ENCODE data around the gene LSAMP. TPM values are rescaled to one million over a fixed set of nuclear protein-coding genes. Genes with fewer than 3 reads are reported as not detected.

Gene LSAMP
- total and polyA plus RNA-seq, 2 donors (not counting 1 experiment from before 2014, with no cell fraction given), result not detected

DNA sequence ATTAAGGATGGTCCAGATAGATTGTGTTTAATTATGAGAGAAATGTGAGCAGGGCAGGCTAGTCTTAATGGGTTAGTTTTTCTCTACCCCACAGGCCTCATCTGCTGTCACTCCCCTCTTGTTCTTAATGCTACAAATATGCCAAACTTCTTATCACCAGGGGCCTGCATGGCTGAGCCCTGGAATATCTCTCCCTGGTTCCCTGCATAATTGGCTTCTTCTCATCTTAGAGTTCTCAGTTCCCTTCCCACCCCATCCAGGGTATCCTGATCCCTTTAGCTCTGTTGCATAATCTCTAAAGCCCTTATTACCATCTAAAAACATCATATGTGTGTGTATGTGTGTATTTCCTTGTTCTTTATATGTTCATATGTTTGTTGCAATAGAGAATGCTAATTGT lies 279.6 kb downstream of the LSAMP start:
- intact Hi-C loops (cut with micrococcal nuclease), result no loop called here
- Histone ChIP-seq H3K79me2 (ENCODE audit: control insufficient read depth, insufficient read depth, low read length) (no peaks in the 10 kb centered on the region), H3K27me3 (replicated peaks in 1 of 4; ENCODE audit: control extremely low read depth in 1 of 4, control insufficient read depth in 3 of 4, insufficient read depth in 4 of 4, low read length in 3 of 4) (no peaks in the 10 kb centered on the region), H3K9ac (ENCODE audit: low read length) (no peak overlapping the region), H3K36me3 (replicated peaks in 1 of 2; ENCODE audit: control extremely low read depth in 1 of 2, control insufficient read depth in 1 of 2, extremely low read depth in 1 of 2, insufficient read depth in 2 of 2, low read length in 1 of 2) (no peaks in the 10 kb centered on the region), H2AFZ (ENCODE audit: insufficient read depth, low read depth, low read length, poor library complexity, severe bottlenecking) (no peak overlapping the region), H3K4me2 (replicated peaks; ENCODE audit: low read depth, low read length, poor library complexity, severe bottlenecking) (no peak overlapping the region), H3K4me3 (ENCODE audit: control extremely low read depth in 1 of 5, extremely low read depth in 1 of 5, insufficient read depth in 1 of 5, low read depth in 2 of 5, low read length in 4 of 5) (no peak overlapping the region), H4K20me1 (ENCODE audit: control insufficient read depth, insufficient read depth, low read length, poor library complexity, severe bottlenecking) (no peaks in the 10 kb centered on the region), H3K4me1 (ENCODE audit: control insufficient read depth in 2 of 2, insufficient read depth in 2 of 2, low read length in 2 of 2) (no peaks in the 10 kb centered on the region), H3K9me3 (ENCODE audit: control extremely low read depth in 1 of 3, control insufficient read depth in 2 of 3, insufficient read depth in 1 of 3, low read length in 2 of 3) (no peaks in the 10 kb centered on the region), H3K27ac (ENCODE audit: low read length in 2 of 2) (no peak overlapping the region)
- DNase-seq (no peak), ATAC-seq (ENCODE audit: low read depth) (no peak)
- Mint-ChIP-seq H3K4me3 (no peak overlapping the region), H3K27ac (no peak overlapping the region), H3K9me3 (ENCODE audit: insufficient read depth) (no peaks in the 10 kb centered on the region), H3K27me3 (no peaks in the 10 kb centered on the region), H3K4me1 (no peaks in the 10 kb centered on the region)
- TF ChIP-seq, protein P1, sequence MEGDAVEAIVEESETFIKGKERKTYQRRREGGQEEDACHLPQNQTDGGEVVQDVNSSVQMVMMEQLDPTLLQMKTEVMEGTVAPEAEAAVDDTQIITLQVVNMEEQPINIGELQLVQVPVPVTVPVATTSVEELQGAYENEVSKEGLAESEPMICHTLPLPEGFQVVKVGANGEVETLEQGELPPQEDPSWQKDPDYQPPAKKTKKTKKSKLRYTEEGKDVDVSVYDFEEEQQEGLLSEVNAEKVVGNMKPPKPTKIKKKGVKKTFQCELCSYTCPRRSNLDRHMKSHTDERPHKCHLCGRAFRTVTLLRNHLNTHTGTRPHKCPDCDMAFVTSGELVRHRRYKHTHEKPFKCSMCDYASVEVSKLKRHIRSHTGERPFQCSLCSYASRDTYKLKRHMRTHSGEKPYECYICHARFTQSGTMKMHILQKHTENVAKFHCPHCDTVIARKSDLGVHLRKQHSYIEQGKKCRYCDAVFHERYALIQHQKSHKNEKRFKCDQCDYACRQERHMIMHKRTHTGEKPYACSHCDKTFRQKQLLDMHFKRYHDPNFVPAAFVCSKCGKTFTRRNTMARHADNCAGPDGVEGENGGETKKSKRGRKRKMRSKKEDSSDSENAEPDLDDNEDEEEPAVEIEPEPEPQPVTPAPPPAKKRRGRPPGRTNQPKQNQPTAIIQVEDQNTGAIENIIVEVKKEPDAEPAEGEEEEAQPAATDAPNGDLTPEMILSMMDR (IDR thresholded peaks at IDR 0.05), result no peak
- no peak for TF ChIP-seq EZH2 (IDR thresholded peaks at IDR 0.05; ENCODE audit: borderline replicate concordance, insufficient read depth, low read depth, low read length, poor library complexity, severe bottlenecking)
- POLR2A ChIA-PET, result no interaction called here
- CTCF ChIA-PET, result no interaction called here

DNA sequence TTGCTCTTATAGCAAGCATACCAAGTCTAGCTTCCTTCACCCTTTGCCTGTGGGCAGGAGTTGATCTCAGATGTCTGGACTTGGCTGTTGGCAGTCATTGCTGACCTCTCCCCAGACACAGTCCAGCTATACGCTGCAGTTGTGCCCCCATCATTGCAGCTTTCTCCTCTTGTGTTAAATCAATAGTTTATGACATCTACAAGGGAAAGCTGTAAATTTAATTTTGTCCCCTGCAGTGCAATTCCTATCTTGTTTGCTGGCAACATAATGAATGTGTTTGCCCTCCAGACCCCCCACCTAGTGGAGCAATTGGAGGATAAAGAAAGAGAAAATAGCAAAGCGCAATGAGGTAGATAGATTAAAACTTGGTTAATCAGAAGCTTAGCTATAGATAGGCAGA lies 280.2 kb downstream of the LSAMP start:
- no peaks in the 10 kb centered on the region for H3K4me1 Mint-ChIP-seq
- Histone ChIP-seq H3K79me2 (ENCODE audit: control insufficient read depth, insufficient read depth, low read length) (no peaks in the 10 kb centered on the region), H2AFZ (ENCODE audit: insufficient read depth, low read depth, low read length, poor library complexity, severe bottlenecking) (no peak overlapping the region), H3K36me3 (replicated peaks in 1 of 2; ENCODE audit: control extremely low read depth in 1 of 2, control insufficient read depth in 1 of 2, extremely low read depth in 1 of 2, insufficient read depth in 2 of 2, low read length in 1 of 2) (no peaks in the 10 kb centered on the region), H3K27me3 (replicated peaks in 1 of 4; ENCODE audit: control extremely low read depth in 1 of 4, control insufficient read depth in 3 of 4, insufficient read depth in 4 of 4, low read length in 3 of 4) (no peaks in the 10 kb centered on the region), H3K27ac (ENCODE audit: low read length in 2 of 2) (no peak overlapping the region), H3K9ac (ENCODE audit: low read length) (no peak overlapping the region), H3K4me3 (ENCODE audit: control extremely low read depth in 1 of 5, extremely low read depth in 1 of 5, insufficient read depth in 1 of 5, low read depth in 2 of 5, low read length in 4 of 5) (no peak overlapping the region), H3K9me3 (ENCODE audit: control extremely low read depth in 1 of 3, control insufficient read depth in 2 of 3, insufficient read depth in 1 of 3, low read length in 2 of 3) (no peaks in the 10 kb centered on the region), H3K4me1 (ENCODE audit: control insufficient read depth in 2 of 2, insufficient read depth in 2 of 2, low read length in 2 of 2) (no peaks in the 10 kb centered on the region), H4K20me1 (ENCODE audit: control insufficient read depth, insufficient read depth, low read length, poor library complexity, severe bottlenecking) (no peaks in the 10 kb centered on the region), H3K4me2 (replicated peaks; ENCODE audit: low read depth, low read length, poor library complexity, severe bottlenecking) (no peak overlapping the region)
- intact Hi-C loops (cut with micrococcal nuclease), result no loop called here
- H3K4me3 Mint-ChIP-seq, result no peak overlapping the region
- TF ChIP-seq, protein P1 (IDR thresholded peaks at IDR 0.05), result no peak
- no peak for TF ChIP-seq EZH2 (IDR thresholded peaks at IDR 0.05; ENCODE audit: borderline replicate concordance, insufficient read depth, low read depth, low read length, poor library complexity, severe bottlenecking)
- H3K27ac Mint-ChIP-seq, result no peak overlapping the region
- no CpG with 5 or more reads among the region's 2 CpGs for WGBS (ENCODE audit: insufficient coverage)
- ATAC-seq (ENCODE audit: low read depth) (no peak), DNase-seq (no peak)
- H3K27me3 Mint-ChIP-seq, result no peaks in the 10 kb centered on the region
- ChIA-PET CTCF (no interaction called here), POLR2A (no interaction called here)
- H3K9me3 Mint-ChIP-seq (ENCODE audit: insufficient read depth), result no peaks in the 10 kb centered on the region
